CD4-positive, CD25-positive, alpha-beta regulatory T cell (primary cell): ENCODE results near the gene NOG. TPM values are rescaled to one million over a fixed set of nuclear protein-coding genes. Genes with fewer than 3 reads are reported as not detected.

Experiments
- ATAC-seq, 2 donors: fragments of 150-1000 bp; cut with Tn5 transposase; one replicate each; pipeline ENCODE4 v1.10.0; 2021; ENCODE audit warnings: low read depth in 2 of 2, moderate number of reproducible peaks in 2 of 2, moderate library complexity in 1 of 2
- DNase-seq, 3 donors: peaks; one replicate each; pipeline versions ENCODE4 v3.0.0 to v3.0.0-alpha.2; 2012 to 2022; ENCODE audit warnings: mixed read lengths in 1 of 3
- H3K27ac ChIP-seq: one replicate; pipeline ENCODE4 v1.7.0; 2013; ENCODE audit warnings: mild to moderate bottlenecking, low read length; ENCODE audit not compliant: insufficient read depth, poor library complexity, severe bottlenecking
- H3K27me3 ChIP-seq: one replicate; pipeline ENCODE4 v1.7.0; 2013; ENCODE audit warnings: low read length; ENCODE audit not compliant: control insufficient read depth, insufficient read depth
- H3K36me3 ChIP-seq: one replicate; pipeline ENCODE4 v1.7.0; 2013; ENCODE audit warnings: mild to moderate bottlenecking, low read length, moderate library complexity; ENCODE audit not compliant: control insufficient read depth, insufficient read depth
- H3K4me1 ChIP-seq: 2 replicates; pipeline ENCODE4 v1.7.0; 2013; ENCODE audit warnings: mild to moderate bottlenecking, low read length; ENCODE audit not compliant: insufficient read depth, control insufficient read depth, poor library complexity, severe bottlenecking
- H3K4me3 ChIP-seq: one replicate; pipeline ENCODE4 v1.7.0; 2013; ENCODE audit warnings: low read depth, mild to moderate bottlenecking, low read length, moderate library complexity
- H3K9me3 ChIP-seq, 2 experiments: 1 replicate in 1 of 2; 2 replicates in 1 of 2; pipeline ENCODE4 v1.7.0; 2013; ENCODE audit warnings: low read length in 2 of 2, mild to moderate bottlenecking in 1 of 2, moderate library complexity in 1 of 2; ENCODE audit not compliant: control insufficient read depth in 2 of 2
- H3K27ac Mint-ChIP-seq, 3 donors: one replicate each; pipeline ENCODE4 v1.8.0; 2020 to 2022; ENCODE audit warnings: mild to moderate bottlenecking in 3 of 3, mixed read lengths in 3 of 3, moderate library complexity in 2 of 3
- H3K27me3 Mint-ChIP-seq: one replicate; pipeline ENCODE4 v1.8.0; 2022; ENCODE audit warnings: mild to moderate bottlenecking, mixed read lengths
- H3K36me3 Mint-ChIP-seq: one replicate; pipeline ENCODE4 v1.8.0; 2020; ENCODE audit warnings: mixed read lengths
- H3K4me1 Mint-ChIP-seq, 4 donors: one replicate each; pipeline ENCODE4 v1.8.0; 2020 to 2022; ENCODE audit warnings: mixed read lengths in 4 of 4, mild to moderate bottlenecking in 1 of 4
- H3K4me3 Mint-ChIP-seq, 4 donors: one replicate each; pipeline ENCODE4 v1.8.0; 2020 to 2022; ENCODE audit warnings: mild to moderate bottlenecking in 4 of 4, mixed read lengths in 4 of 4, moderate library complexity in 3 of 4
- H3K9me3 Mint-ChIP-seq, 7 donors: one replicate each; pipeline ENCODE4 v1.8.0; 2020 to 2022; ENCODE audit warnings: mixed read lengths in 7 of 7, mild to moderate bottlenecking in 3 of 7, moderate library complexity in 2 of 7
- polyA plus RNA-seq, 4 donors: library from polyadenylated mRNA; unstranded; fragments of 300-500 nt; fragmentation: Illumina TruSeq; gene quantifications; one replicate each; pipeline ENCODE4 v1.2.3, GENCODE V29; 2021
- total RNA-seq: library from RNA; stranded (reverse); gene quantifications from one replicate; pipeline ENCODE4 v1.2.3, GENCODE V29; 2022

NOG gene
- total and polyA plus RNA-seq, 5 donors from 2014 or later, result 4.8 to 34.7 (median 18.7) TPM

- no peaks in the 10 kb centered on the region for H3K9me3 ChIP-seq
- peaks cover 47% of the 10 kb centered on the region for H3K4me1 ChIP-seq
- DNase-seq, result no peak
- H3K27ac Mint-ChIP-seq, result peak overlapping the region; percentile 97 to 99 (median 99)
- peaks cover 6 to 71% (median 24%) of the 10 kb centered on the region in 4 donors for H3K4me1 Mint-ChIP-seq
- no peaks in the 10 kb centered on the region for H3K27me3 ChIP-seq
- peaks cover 16% of the 10 kb centered on the region for H3K27me3 Mint-ChIP-seq
- H3K36me3 ChIP-seq, result no peaks in the 10 kb centered on the region
- no peak overlapping the region for H3K4me3 ChIP-seq
- H3K4me3 Mint-ChIP-seq, result peak overlapping the region in 2 of 4 donors; percentile 10 to 47
- peaks cover 0 to 8% (median 3%) of the 10 kb centered on the region in 7 donors for H3K9me3 Mint-ChIP-seq
- no peak overlapping the region for H3K27ac ChIP-seq
- peaks cover 4% of the 10 kb centered on the region for H3K36me3 Mint-ChIP-seq
- no peak for ATAC-seq
Observed at GRCh38 chr17:56604691-56605290, 11.3 kb downstream of the NOG start.

- peaks cover 8% of the 10 kb centered on the region for H3K27me3 Mint-ChIP-seq
- ATAC-seq, result no peak
- peaks cover 0 to 41% (median 10%) of the 10 kb centered on the region in 4 donors for H3K4me1 Mint-ChIP-seq
Observed at GRCh38 chr17:56608944-56609343, 15.4 kb downstream of the NOG start.

GRCh38 chr17:56610321-56610720 is 16.8 kb downstream of the NOG start:
- ATAC-seq (no peak), DNase-seq (no peak)
- Mint-ChIP-seq H3K27ac (no peak overlapping the region), H3K36me3 (peaks cover 2% of the 10 kb centered on the region), H3K4me3 (no peak overlapping the region), H3K4me1 (peaks cover 0 to 27% (median 8%) of the 10 kb centered on the region in 4 donors), H3K9me3 (peaks cover 0 to 8% (median 2%) of the 10 kb centered on the region in 7 donors), H3K27me3 (peaks cover 8% of the 10 kb centered on the region)
- Histone ChIP-seq H3K27ac (no peak overlapping the region), H3K9me3 (no peaks in the 10 kb centered on the region), H3K27me3 (peaks cover 1% of the 10 kb centered on the region), H3K4me3 (no peak overlapping the region), H3K4me1 (peaks cover 3% of the 10 kb centered on the region), H3K36me3 (no peaks in the 10 kb centered on the region)

More at GRCh38 chr17:56608944-56609343, 15.4 kb downstream of the NOG start:
- Histone ChIP-seq H3K27me3 (peaks cover 1% of the 10 kb centered on the region), H3K9me3 (no peaks in the 10 kb centered on the region), H3K4me1 (peaks cover 6% of the 10 kb centered on the region), H3K36me3 (no peaks in the 10 kb centered on the region), H3K27ac (no peak overlapping the region), H3K4me3 (no peak overlapping the region)
- H3K9me3 Mint-ChIP-seq, result peaks cover 0 to 8% (median 2%) of the 10 kb centered on the region in 7 donors
- no peak overlapping the region for H3K27ac Mint-ChIP-seq
- DNase-seq, result no peak
- H3K4me3 Mint-ChIP-seq, result no peak overlapping the region
- peaks cover 4% of the 10 kb centered on the region for H3K36me3 Mint-ChIP-seq

- DNase-seq (no peak), ATAC-seq (no peak)
- H3K36me3 Mint-ChIP-seq, result no peaks in the 10 kb centered on the region
- peaks cover 0 to 15% (median 4%) of the 10 kb centered on the region in 4 donors for H3K4me1 Mint-ChIP-seq
- peaks cover 0 to 3% (median 0%) of the 10 kb centered on the region in 7 donors for H3K9me3 Mint-ChIP-seq
- Histone ChIP-seq H3K4me1 (no peaks in the 10 kb centered on the region), H3K36me3 (no peaks in the 10 kb centered on the region), H3K4me3 (no peak overlapping the region), H3K27ac (no peak overlapping the region), H3K9me3 (no peaks in the 10 kb centered on the region), H3K27me3 (peaks cover 1% of the 10 kb centered on the region)
- H3K27me3 Mint-ChIP-seq, result peaks cover under 1% of the 10 kb centered on the region
- no peak overlapping the region for H3K4me3 Mint-ChIP-seq
- H3K27ac Mint-ChIP-seq, result no peak overlapping the region
Observed at GRCh38 chr17:56613131-56613530, 19.6 kb downstream of the NOG start.

- no peak for DNase-seq
- no peak overlapping the region for H3K27ac ChIP-seq
Observed at GRCh38 chr17:56614522-56614921, 21.0 kb downstream of the NOG start.

GRCh38 chr17:56616239-56616638 is 22.7 kb downstream of the NOG start:
- H3K27ac ChIP-seq, result no peak overlapping the region
- Mint-ChIP-seq H3K9me3 (peaks cover 0 to 3% (median 0%) of the 10 kb centered on the region in 7 donors), H3K27me3 (peaks cover 6% of the 10 kb centered on the region), H3K36me3 (no peaks in the 10 kb centered on the region), H3K27ac (peak overlapping the region in 1 of 3 donors; percentile 74), H3K4me3 (no peak overlapping the region), H3K4me1 (peaks cover 0 to 9% (median 3%) of the 10 kb centered on the region in 4 donors)
- no peak overlapping the region for H3K4me3 ChIP-seq
- no peaks in the 10 kb centered on the region for H3K27me3 ChIP-seq
- no peak for DNase-seq
- no peaks in the 10 kb centered on the region for H3K36me3 ChIP-seq
- no peaks in the 10 kb centered on the region for H3K9me3 ChIP-seq
- H3K4me1 ChIP-seq, result no peaks in the 10 kb centered on the region
- ATAC-seq, result no peak

More at GRCh38 chr17:56614522-56614921, 21.0 kb downstream of the NOG start:
- Histone ChIP-seq H3K27me3 (peaks cover 1% of the 10 kb centered on the region), H3K36me3 (no peaks in the 10 kb centered on the region), H3K4me3 (no peak overlapping the region), H3K4me1 (no peaks in the 10 kb centered on the region), H3K9me3 (no peaks in the 10 kb centered on the region)
- peaks cover 0 to 2% (median 0%) of the 10 kb centered on the region in 7 donors for H3K9me3 Mint-ChIP-seq
- no peak for ATAC-seq
- no peaks in the 10 kb centered on the region for H3K36me3 Mint-ChIP-seq
- peaks cover 6% of the 10 kb centered on the region for H3K27me3 Mint-ChIP-seq
- H3K27ac Mint-ChIP-seq, result no peak overlapping the region
- peaks cover 0 to 11% (median 3%) of the 10 kb centered on the region in 4 donors for H3K4me1 Mint-ChIP-seq
- no peak overlapping the region for H3K4me3 Mint-ChIP-seq

GRCh38 chr17:56623383-56623782 is 29.9 kb downstream of the NOG start:
- H3K27ac ChIP-seq, result no peak overlapping the region
- no peaks in the 10 kb centered on the region for H3K9me3 ChIP-seq
- Mint-ChIP-seq H3K4me3 (no peak overlapping the region), H3K27ac (peak overlapping the region in 1 of 3 donors; percentile 7), H3K9me3 (peaks cover 0 to 4% (median 0%) of the 10 kb centered on the region in 7 donors), H3K27me3 (peaks cover 3% of the 10 kb centered on the region), H3K36me3 (no peaks in the 10 kb centered on the region), H3K4me1 (peaks cover 0 to 12% (median 0%) of the 10 kb centered on the region in 4 donors)
- peaks cover 7% of the 10 kb centered on the region for H3K27me3 ChIP-seq
- H3K4me3 ChIP-seq, result no peak overlapping the region
- DNase-seq, result no peak
- H3K36me3 ChIP-seq, result no peaks in the 10 kb centered on the region
- no peak for ATAC-seq
- H3K4me1 ChIP-seq, result no peaks in the 10 kb centered on the region

GRCh38 chr17:56624309-56624708 is 30.8 kb downstream of the NOG start:
- DNase-seq, result no peak
- peaks cover 0 to 15% (median 0%) of the 10 kb centered on the region in 4 donors for H3K4me1 Mint-ChIP-seq
- H3K36me3 Mint-ChIP-seq, result no peaks in the 10 kb centered on the region
- Histone ChIP-seq H3K27me3 (peaks cover 7% of the 10 kb centered on the region), H3K4me3 (no peak overlapping the region), H3K27ac (no peak overlapping the region), H3K36me3 (no peaks in the 10 kb centered on the region), H3K9me3 (no peaks in the 10 kb centered on the region), H3K4me1 (no peaks in the 10 kb centered on the region)
- H3K27ac Mint-ChIP-seq, result peak overlapping the region in 2 of 3 donors; percentile 25 to 50
- H3K4me3 Mint-ChIP-seq, result no peak overlapping the region
- no peaks in the 10 kb centered on the region for H3K27me3 Mint-ChIP-seq
- ATAC-seq, result no peak
- peaks cover 0 to 4% (median 0%) of the 10 kb centered on the region in 7 donors for H3K9me3 Mint-ChIP-seq
